ENCODE results near the gene HHATL. TPM values are rescaled to one million over a fixed set of nuclear protein-coding genes. Genes with fewer than 3 reads are reported as not detected.

Gene HHATL
- total RNA-seq, 4 donors from 2014 or later: 2.3 TPM; not detected in 3

- TF ChIP-seq CTCF (IDR thresholded peaks at IDR 0.05) (no peak), POLR2A (IDR thresholded peaks at IDR 0.05) (no peak), EP300 (IDR thresholded peaks at IDR 0.05) (no peak), POLR2AphosphoS5 (IDR thresholded peaks at IDR 0.05) (no peak)
- H3K4me3 ChIP-seq: no peak overlapping the region
- H3K27me3 ChIP-seq: no peaks in the 10 kb centered on the region
- 92% methylated on average over 7 of the region's 7 CpGs for WGBS
- no peak overlapping the region for H3K27ac ChIP-seq
- peak in 1 of 2 donors; percentile 50 for DNase-seq (ENCODE audit: low spot score in 2 of 2)
- no peaks in the 10 kb centered on the region for H3K36me3 ChIP-seq
- peaks cover 36% of the 10 kb centered on the region for H3K4me1 ChIP-seq
- no peaks in the 10 kb centered on the region for H3K9me3 ChIP-seq
Measured at GRCh38 chr3:42743204-42743995, 40.8 kb upstream of the HHATL start.

GRCh38 chr3:42742688-42743087 is 40.1 kb upstream of the HHATL start:
- no peak for TF ChIP-seq POLR2A (IDR thresholded peaks at IDR 0.05)
- no peak for TF ChIP-seq EP300 (IDR thresholded peaks at IDR 0.05)
- TF ChIP-seq CTCF (IDR thresholded peaks at IDR 0.05): no peak
- TF ChIP-seq POLR2AphosphoS5 (IDR thresholded peaks at IDR 0.05): no peak
- no peaks in the 10 kb centered on the region for H3K27me3 ChIP-seq
- H3K4me3 ChIP-seq: no peak overlapping the region
- H3K9me3 ChIP-seq: no peaks in the 10 kb centered on the region
- H3K4me1 ChIP-seq: peaks cover 36% of the 10 kb centered on the region
- H3K36me3 ChIP-seq: no peaks in the 10 kb centered on the region
- no peak overlapping the region for H3K27ac ChIP-seq
- DNase-seq (ENCODE audit: low spot score in 2 of 2): peak in 1 of 2 donors; percentile 63
- WGBS: 89% methylated on average over 9 of the region's 9 CpGs

- no peaks in the 10 kb centered on the region for H3K9me3 ChIP-seq
- peak in 1 of 2 donors; percentile 56 for DNase-seq (ENCODE audit: low spot score in 2 of 2)
- WGBS: 95% methylated on average over 4 of the region's 4 CpGs
- TF ChIP-seq POLR2A (IDR thresholded peaks at IDR 0.05) (no peak), CTCF (IDR thresholded peaks at IDR 0.05) (no peak), EP300 (IDR thresholded peaks at IDR 0.05) (no peak), POLR2AphosphoS5 (IDR thresholded peaks at IDR 0.05) (no peak)
- no peaks in the 10 kb centered on the region for H3K36me3 ChIP-seq
- peaks cover 32% of the 10 kb centered on the region for H3K4me1 ChIP-seq
- no peak overlapping the region for H3K4me3 ChIP-seq
- no peak overlapping the region for H3K27ac ChIP-seq
- H3K27me3 ChIP-seq: no peaks in the 10 kb centered on the region
Measured at GRCh38 chr3:42742259-42742658, 39.7 kb upstream of the HHATL start.

GRCh38 chr3:42741796-42742195 is 39.2 kb upstream of the HHATL start:
- no peak for TF ChIP-seq EP300 (IDR thresholded peaks at IDR 0.05)
- no peak for TF ChIP-seq POLR2AphosphoS5 (IDR thresholded peaks at IDR 0.05)
- TF ChIP-seq CTCF (IDR thresholded peaks at IDR 0.05): no peak
- TF ChIP-seq POLR2A (IDR thresholded peaks at IDR 0.05): no peak
- Histone ChIP-seq H3K4me3 (no peak overlapping the region), H3K36me3 (no peaks in the 10 kb centered on the region), H3K27me3 (no peaks in the 10 kb centered on the region), H3K27ac (no peak overlapping the region), H3K4me1 (peaks cover 27% of the 10 kb centered on the region), H3K9me3 (no peaks in the 10 kb centered on the region)
- DNase-seq (ENCODE audit: low spot score in 2 of 2): peak in 1 of 2 donors; percentile 54
- WGBS: 89% methylated on average over 3 of the region's 3 CpGs

- H3K4me1 ChIP-seq: peaks cover 10% of the 10 kb centered on the region
- no peaks in the 10 kb centered on the region for H3K36me3 ChIP-seq
- WGBS: 80% methylated on average over 12 of the region's 12 CpGs
- peak in 1 of 2 donors; percentile 80 for DNase-seq (ENCODE audit: low spot score in 2 of 2)
- H3K27ac ChIP-seq: peak overlapping the region; percentile 38
- H3K4me3 ChIP-seq: no peak overlapping the region
- no peaks in the 10 kb centered on the region for H3K9me3 ChIP-seq
- TF ChIP-seq POLR2A (IDR thresholded peaks at IDR 0.05): no peak
- TF ChIP-seq POLR2AphosphoS5 (IDR thresholded peaks at IDR 0.05): no peak
- TF ChIP-seq EP300 (IDR thresholded peaks at IDR 0.05): no peak
- no peaks in the 10 kb centered on the region for H3K27me3 ChIP-seq
Measured at GRCh38 chr3:42739401-42740158, 37.0 kb upstream of the HHATL start.

Measured in suprapubic skin (tissue), 4 donors.